GM12874 (cell line): Measurements from ENCODE around the gene SLC30A2.

Experiments
- CTCF ChIP-seq: IDR thresholded peaks from 2 replicates; pipeline ENCODE4 v1.5.1; 2011; ENCODE audit warnings: low read depth, mild to moderate bottlenecking, control low read depth, low read length, moderate library complexity; ENCODE audit not compliant: insufficient read depth

Gene SLC30A2

DNA sequence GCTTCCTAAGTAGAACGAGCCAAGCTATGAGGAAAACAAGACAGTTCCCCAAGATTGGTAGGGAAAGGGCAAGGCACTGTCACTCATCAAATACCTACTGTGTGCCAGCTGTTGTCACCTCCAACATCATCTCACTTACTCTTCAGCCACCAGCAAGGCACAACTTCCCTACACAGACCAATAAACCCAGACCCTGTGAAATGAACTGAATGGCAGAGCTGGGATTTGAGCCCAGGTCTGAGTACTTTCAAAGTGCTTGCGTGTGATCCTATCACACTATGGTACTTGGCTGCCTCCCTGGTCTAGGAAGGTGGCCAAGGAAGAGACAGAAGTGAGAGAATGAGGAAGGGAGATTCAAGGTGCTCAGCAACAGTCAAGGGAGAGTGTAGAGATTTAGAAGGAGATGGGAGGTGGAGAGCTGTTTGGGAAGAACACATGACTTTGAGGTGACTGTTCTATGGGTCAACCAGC, 38.2 kb upstream of the SLC30A2 start:
- TF ChIP-seq CTCF, result no peak

- no peak for TF ChIP-seq CTCF
Observed at GRCh38 chr1:26083208-26083607, 37.3 kb upstream of the SLC30A2 start.

DNA sequence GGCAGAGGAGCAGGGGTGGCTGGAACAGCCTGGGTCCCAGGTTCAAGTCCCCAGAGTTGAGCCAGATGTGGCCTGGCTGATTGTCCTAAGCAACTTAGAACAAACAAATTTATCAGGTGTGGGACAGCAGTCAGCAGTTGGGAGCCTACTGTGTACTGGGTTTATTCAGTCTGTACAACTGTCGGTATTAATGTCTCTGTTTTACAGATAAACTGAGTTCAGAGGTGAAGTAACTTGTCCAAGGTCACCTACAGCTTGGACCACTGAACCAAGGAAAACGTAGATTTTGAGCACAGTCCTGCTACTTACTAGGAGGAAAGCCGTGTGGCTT, 36.1 kb upstream of the SLC30A2 start:
- TF ChIP-seq CTCF, result no peak

- TF ChIP-seq CTCF, result no peak
Observed at GRCh38 chr1:26081267-26082019, 35.5 kb upstream of the SLC30A2 start.

- no peak for TF ChIP-seq CTCF
Observed at GRCh38 chr1:26079960-26080814, 34.3 kb upstream of the SLC30A2 start.

DNA sequence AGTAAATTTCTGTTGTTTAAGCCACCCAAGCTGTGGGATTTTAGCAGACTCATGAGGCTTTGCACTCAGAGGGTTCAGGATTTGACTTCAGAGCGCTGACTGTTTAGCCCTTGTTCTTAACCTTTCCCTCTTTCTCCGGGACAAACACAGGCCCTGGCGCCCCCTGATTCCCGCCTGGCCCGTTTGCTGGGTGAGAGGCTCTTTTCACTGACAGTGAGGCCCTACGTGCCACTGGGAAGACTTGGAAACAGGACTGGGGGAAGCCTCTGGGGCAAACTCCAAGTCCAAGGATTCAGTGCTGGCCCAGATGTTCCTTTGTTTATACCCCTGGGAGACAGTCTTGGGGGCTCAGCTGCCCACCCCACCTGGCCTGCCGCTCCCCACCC, 33.3 kb upstream of the SLC30A2 start:
- TF ChIP-seq CTCF, result no peak

DNA sequence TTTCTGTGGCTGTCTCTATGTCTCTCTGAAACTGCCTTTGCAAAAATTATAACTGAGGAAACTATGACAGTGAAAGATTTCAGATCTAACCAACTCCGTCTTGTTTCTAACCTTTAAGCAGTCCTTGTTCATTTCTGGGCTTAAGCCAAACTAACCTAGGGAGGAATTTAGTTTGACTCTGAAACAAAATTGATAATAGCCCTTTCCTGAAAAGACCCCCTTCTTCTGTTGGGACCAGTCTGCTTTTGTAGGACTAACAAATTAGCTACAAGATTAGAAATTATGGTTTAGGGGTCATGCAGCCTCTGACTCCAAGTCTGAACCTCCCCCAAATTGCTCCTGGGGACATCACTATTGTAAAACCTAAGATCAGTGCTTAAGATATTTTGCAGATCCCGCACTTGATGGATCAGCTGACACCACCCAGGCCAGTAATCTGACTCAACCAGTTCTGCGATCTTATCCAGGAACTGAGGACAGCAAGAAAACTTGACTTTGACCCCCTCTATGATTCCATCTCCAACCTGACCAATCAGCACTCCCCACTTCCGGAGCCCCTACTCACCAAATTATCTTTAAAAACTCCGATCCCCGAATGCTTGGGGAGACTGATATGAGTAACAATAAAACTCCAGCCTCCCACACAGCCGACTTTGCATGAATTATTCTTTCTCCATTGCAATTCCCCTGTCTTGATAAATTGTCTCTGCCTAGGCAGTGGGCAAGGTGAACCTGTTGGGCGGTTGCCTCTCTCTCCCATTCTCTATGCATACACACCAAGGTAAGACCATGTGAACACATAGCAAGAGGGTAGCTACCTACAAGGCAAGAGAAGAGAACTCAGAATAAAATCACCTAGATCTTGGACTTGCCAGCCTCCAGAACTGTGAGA, 32.6 kb upstream of the SLC30A2 start:
- TF ChIP-seq CTCF, result no peak
